HEK293 (cell line): ENCODE measurements around the gene MLNR.

Experiments used
- CTCF ChIA-PET: fragments of 350-600 bp; formaldehyde crosslinking; extraction: SDS; loops from one replicate; lab custom pipeline; 2021; ENCODE audit warnings: antibody characterized with exemption; lab: Yijun Ruan, JAX
- POLR2A ChIA-PET: fragments of 300-600 bp; formaldehyde crosslinking; extraction: SDS; loops from one replicate; lab custom pipeline; 2020; ENCODE audit warnings: antibody characterized with exemption, inconsistent platforms; lab: Yijun Ruan, JAX
- H3K27ac ChIP-seq: fragments of 200-500 bp; sonication (Bioruptor generic); 2 replicates; pipeline ENCODE4 v1.5.1; 2014; ENCODE audit warnings: low read depth, low read length, control low read depth, inconsistent platforms; ENCODE audit errors: extremely low read depth
- H3K36me3 ChIP-seq, 2 experiments: fragments of 200-500 bp in 1 of 2; sonication (Bioruptor generic) in 1 of 2; 1 replicate in 1 of 2; 2 replicates in 1 of 2; pipeline ENCODE4 v1.5.1; 2014 to 2017; ENCODE audit warnings: inconsistent platforms in 2 of 2, low read length in 2 of 2; ENCODE audit not compliant: control insufficient read depth in 2 of 2, insufficient read depth in 1 of 2
- H3K4me1 ChIP-seq: fragments of 200-500 bp; sonication (Bioruptor generic); 2 replicates; pipeline ENCODE4 v1.5.1; 2014; ENCODE audit warnings: mild to moderate bottlenecking, low read length, inconsistent platforms; ENCODE audit not compliant: control insufficient read depth, insufficient read depth
- H3K4me3 ChIP-seq: 2 replicates; pipeline ENCODE4 v1.5.1; 2011; ENCODE audit warnings: low read depth, mild to moderate bottlenecking, control low read depth, low read length, moderate library complexity
- H3K9me3 ChIP-seq: fragments of 200-500 bp; sonication (Bioruptor generic); 2 replicates; pipeline ENCODE4 v1.5.1; 2014; ENCODE audit warnings: low read depth, low read length, inconsistent platforms; ENCODE audit not compliant: control insufficient read depth, insufficient read depth
- BCL11A ChIP-seq: fragments of 450-650 bp; formaldehyde crosslinking; IDR thresholded peaks from 2 replicates; pipeline ENCODE4 v1.5.1; 2016; ENCODE audit warnings: low read depth, missing biosample characterization, missing genetic modification characterization
- IKZF3 ChIP-seq: fragments of 450-650 bp; IDR thresholded peaks from 2 replicates; pipeline ENCODE4 v1.5.0; 2018; ENCODE audit warnings: missing biosample characterization, mild to moderate bottlenecking, missing genetic modification characterization, moderate library complexity
- ZBTB26 ChIP-seq: fragments of 450-650 bp; formaldehyde crosslinking; optimal IDR thresholded peaks from 2 replicates; pipeline ENCODE3; 2016; ENCODE audit warnings: missing biosample characterization, mild to moderate bottlenecking, missing genetic modification characterization
- ZBTB48 ChIP-seq: fragments of 450-650 bp; formaldehyde crosslinking; IDR thresholded peaks from 2 replicates; pipeline ENCODE4 v1.5.1; 2016; ENCODE audit warnings: missing biosample characterization, missing genetic modification characterization
- ZBTB6 ChIP-seq: fragments of 450-650 bp; formaldehyde crosslinking; IDR thresholded peaks from 2 replicates; pipeline ENCODE4 v1.5.1; 2017; ENCODE audit warnings: missing biosample characterization, missing genetic modification characterization
- ZEB2 ChIP-seq: fragments of 450-650 bp; formaldehyde crosslinking; IDR thresholded peaks from 2 replicates; pipeline ENCODE4 v1.5.1; 2016; ENCODE audit warnings: missing biosample characterization, missing genetic modification characterization
- ZNF214 ChIP-seq: fragments of 450-650 bp; formaldehyde crosslinking; IDR thresholded peaks from 2 replicates; pipeline ENCODE4 v1.5.1; 2017; ENCODE audit warnings: missing biosample characterization, mild to moderate bottlenecking, missing genetic modification characterization, borderline replicate concordance
- ZNF555 ChIP-seq: fragments of 450-650 bp; formaldehyde crosslinking; conservative IDR thresholded peaks from 2 replicates; pipeline ENCODE4 v1.5.1; 2017; ENCODE audit warnings: missing biosample characterization, mild to moderate bottlenecking, missing genetic modification characterization, inconsistent platforms
- ZNF621 ChIP-seq: fragments of 450-650 bp; formaldehyde crosslinking; IDR thresholded peaks from 2 replicates; pipeline ENCODE4 v1.5.1; 2017; ENCODE audit warnings: missing biosample characterization, missing genetic modification characterization
- ZNF768 ChIP-seq: fragments of 450-650 bp; formaldehyde crosslinking; IDR thresholded peaks from 2 replicates; pipeline ENCODE4 v1.5.1; 2018; ENCODE audit warnings: missing biosample characterization, mild to moderate bottlenecking, missing genetic modification characterization
- ZNF777 ChIP-seq: fragments of 450-650 bp; formaldehyde crosslinking; IDR thresholded peaks from 2 replicates; pipeline ENCODE4 v1.5.1; 2017; ENCODE audit warnings: missing biosample characterization, missing genetic modification characterization, borderline replicate concordance
- TF ChIP-seq, protein P1 (sequence below): fragments of 450-650 bp; formaldehyde crosslinking; IDR thresholded peaks from 2 replicates; pipeline ENCODE4 v1.5.1; 2017; ENCODE audit warnings: missing biosample characterization, mild to moderate bottlenecking, missing genetic modification characterization, moderate library complexity
- TF ChIP-seq, protein P2 (sequence below): fragments of 450-650 bp; IDR thresholded peaks from 2 replicates; pipeline ENCODE4 v1.5.1; 2018; ENCODE audit warnings: missing biosample characterization, mild to moderate bottlenecking, missing genetic modification characterization

Gene MLNR, protein sequence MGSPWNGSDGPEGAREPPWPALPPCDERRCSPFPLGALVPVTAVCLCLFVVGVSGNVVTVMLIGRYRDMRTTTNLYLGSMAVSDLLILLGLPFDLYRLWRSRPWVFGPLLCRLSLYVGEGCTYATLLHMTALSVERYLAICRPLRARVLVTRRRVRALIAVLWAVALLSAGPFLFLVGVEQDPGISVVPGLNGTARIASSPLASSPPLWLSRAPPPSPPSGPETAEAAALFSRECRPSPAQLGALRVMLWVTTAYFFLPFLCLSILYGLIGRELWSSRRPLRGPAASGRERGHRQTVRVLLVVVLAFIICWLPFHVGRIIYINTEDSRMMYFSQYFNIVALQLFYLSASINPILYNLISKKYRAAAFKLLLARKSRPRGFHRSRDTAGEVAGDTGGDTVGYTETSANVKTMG

DNA sequence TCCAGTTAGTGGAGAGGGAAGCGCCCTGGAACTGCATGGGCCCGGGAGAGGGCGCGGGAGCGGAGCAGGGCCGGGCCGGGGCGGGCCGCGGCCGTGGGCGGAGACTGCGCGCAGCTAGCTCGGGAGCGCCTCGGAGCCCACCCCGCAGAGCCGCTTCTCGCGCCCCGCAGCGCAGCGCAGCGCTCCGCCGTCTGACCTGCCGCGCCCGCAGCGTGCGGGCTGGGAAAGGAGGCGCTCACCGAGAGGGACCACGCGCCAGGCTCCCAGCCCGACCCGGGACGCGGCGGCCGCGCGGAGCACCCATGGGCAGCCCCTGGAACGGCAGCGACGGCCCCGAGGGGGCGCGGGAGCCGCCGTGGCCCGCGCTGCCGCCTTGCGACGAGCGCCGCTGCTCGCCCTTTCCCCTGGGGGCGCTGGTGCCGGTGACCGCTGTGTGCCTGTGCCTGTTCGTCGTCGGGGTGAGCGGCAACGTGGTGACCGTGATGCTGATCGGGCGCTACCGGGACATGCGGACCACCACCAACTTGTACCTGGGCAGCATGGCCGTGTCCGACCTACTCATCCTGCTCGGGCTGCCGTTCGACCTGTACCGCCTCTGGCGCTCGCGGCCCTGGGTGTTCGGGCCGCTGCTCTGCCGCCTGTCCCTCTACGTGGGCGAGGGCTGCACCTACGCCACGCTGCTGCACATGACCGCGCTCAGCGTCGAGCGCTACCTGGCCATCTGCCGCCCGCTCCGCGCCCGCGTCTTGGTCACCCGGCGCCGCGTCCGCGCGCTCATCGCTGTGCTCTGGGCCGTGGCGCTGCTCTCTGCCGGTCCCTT lies at the start of gene MLNR:
Gene MLNR, plus strand, starts transcription at position 303 of the 820 bp plus-strand sequence. Its CDS starts 0 bp downstream, at position 303.
- H3K9me3 ChIP-seq = no peaks in the 10 kb centered on the region
- H3K27ac ChIP-seq = no peak within 1 kb of the TSS
- H3K4me3 ChIP-seq = peak within 1 kb of the TSS; percentile 23
- H3K36me3 ChIP-seq = no peaks in the 10 kb centered on the region
- ChIA-PET CTCF (no interaction called here), POLR2A (no interaction called here)
- no peaks in the 10 kb centered on the region for H3K4me1 ChIP-seq
- no peak for TF ChIP-seq ZNF555 (tag by site-specific recombination)
- peak; percentile 22 for TF ChIP-seq ZBTB26 (tag by site-specific recombination)
- TF ChIP-seq IKZF3 (tag by site-specific recombination) = peak; percentile 38; the same call in 1 of the 2 replicates
- TF ChIP-seq, protein P1, sequence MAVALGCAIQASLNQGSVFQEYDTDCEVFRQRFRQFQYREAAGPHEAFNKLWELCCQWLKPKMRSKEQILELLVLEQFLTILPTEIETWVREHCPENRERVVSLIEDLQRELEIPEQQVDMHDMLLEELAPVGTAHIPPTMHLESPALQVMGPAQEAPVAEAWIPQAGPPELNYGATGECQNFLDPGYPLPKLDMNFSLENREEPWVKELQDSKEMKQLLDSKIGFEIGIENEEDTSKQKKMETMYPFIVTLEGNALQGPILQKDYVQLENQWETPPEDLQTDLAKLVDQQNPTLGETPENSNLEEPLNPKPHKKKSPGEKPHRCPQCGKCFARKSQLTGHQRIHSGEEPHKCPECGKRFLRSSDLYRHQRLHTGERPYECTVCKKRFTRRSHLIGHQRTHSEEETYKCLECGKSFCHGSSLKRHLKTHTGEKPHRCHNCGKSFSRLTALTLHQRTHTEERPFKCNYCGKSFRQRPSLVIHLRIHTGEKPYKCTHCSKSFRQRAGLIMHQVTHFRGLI (tag by site-specific recombination) = no peak
- TF ChIP-seq, protein P2, sequence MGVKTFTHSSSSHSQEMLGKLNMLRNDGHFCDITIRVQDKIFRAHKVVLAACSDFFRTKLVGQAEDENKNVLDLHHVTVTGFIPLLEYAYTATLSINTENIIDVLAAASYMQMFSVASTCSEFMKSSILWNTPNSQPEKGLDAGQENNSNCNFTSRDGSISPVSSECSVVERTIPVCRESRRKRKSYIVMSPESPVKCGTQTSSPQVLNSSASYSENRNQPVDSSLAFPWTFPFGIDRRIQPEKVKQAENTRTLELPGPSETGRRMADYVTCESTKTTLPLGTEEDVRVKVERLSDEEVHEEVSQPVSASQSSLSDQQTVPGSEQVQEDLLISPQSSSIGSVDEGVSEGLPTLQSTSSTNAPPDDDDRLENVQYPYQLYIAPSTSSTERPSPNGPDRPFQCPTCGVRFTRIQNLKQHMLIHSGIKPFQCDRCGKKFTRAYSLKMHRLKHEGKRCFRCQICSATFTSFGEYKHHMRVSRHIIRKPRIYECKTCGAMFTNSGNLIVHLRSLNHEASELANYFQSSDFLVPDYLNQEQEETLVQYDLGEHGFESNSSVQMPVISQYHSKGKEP = no peak
- no peak for TF ChIP-seq BCL11A (tag by site-specific recombination)
- TF ChIP-seq ZEB2 (tag by site-specific recombination) = no peak

DNA sequence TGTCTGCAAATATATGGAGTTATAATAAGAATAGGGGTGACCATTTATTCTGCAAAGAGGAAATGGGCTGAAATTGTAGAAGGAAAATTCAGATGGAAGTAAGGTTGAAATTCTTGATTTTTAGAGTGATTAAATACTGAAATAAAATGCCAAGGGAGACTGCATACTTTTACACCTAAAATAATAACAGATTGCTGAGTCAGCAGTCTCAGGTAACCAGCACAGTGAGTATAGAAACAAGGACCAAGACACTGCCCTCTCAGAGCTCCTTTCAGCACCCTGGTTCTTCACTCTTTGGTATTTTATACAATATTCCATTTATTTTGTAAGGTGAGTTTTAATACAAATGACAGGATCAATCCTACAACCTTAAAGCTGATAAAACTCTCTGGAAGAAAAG lies 48.8 kb upstream of the MLNR start:
- CTCF ChIA-PET = no interaction called here
- POLR2A ChIA-PET = no interaction called here
- no peak for TF ChIP-seq ZNF214
- no peak for TF ChIP-seq ZNF621
- TF ChIP-seq ZBTB6 (tag by site-specific recombination) = no peak
- TF ChIP-seq ZNF777 (tag by site-specific recombination) = no peak
- TF ChIP-seq ZBTB48 = no peak
- TF ChIP-seq ZNF768 (tag by site-specific recombination) = no peak
- Histone ChIP-seq H3K4me1 (no peaks in the 10 kb centered on the region), H3K27ac (no peak overlapping the region), H3K36me3 (peaks cover 0 to 5% of the 10 kb centered on the region in 2 experiments; a peak in 2 of 3 replicates), H3K4me3 (no peak overlapping the region), H3K9me3 (no peaks in the 10 kb centered on the region)
